Stimulated activated CD4-positive, alpha-beta T cell treated with anti-CD3 and anti-CD28 coated beads, Interleukin-15, amount 100 ng/mL, for 48 hours (primary cell): Measurements from ENCODE around the gene WDR54.

Experiments
- DNase-seq, 2 donors: peaks; one replicate each; pipeline ENCODE4 v3.0.0-alpha.2; 2020; ENCODE audit warnings: low read depth in 2 of 2

Gene WDR54

GRCh38 chr2:74421221-74421870 lies at the start of gene WDR54, which contains the start of gene C2orf81:
Gene WDR54, plus strand, starts transcription at chr2:74421730. Its CDS starts 424 bp downstream, at chr2:74422154.
Gene C2orf81, minus strand, starts transcription at chr2:74421619. Its CDS starts 59 bp downstream, at chr2:74421560.
- DNase-seq, result peak; percentile 89 to 95

GRCh38 chr2:74372674-74373073 lies 48.9 kb upstream of the WDR54 start:
- no peak for DNase-seq

GRCh38 chr2:74373221-74373676 lies 48.3 kb upstream of the WDR54 start:
- DNase-seq, result no peak

GRCh38 chr2:74373985-74374384 lies 47.5 kb upstream of the WDR54 start:
- DNase-seq, result no peak

GRCh38 chr2:74374509-74375205 lies 46.9 kb upstream of the WDR54 start:
- no peak for DNase-seq

GRCh38 chr2:74375838-74376237 lies 45.7 kb upstream of the WDR54 start:
- DNase-seq, result no peak

- DNase-seq, result no peak
These were observed 43.5 kb upstream of the WDR54 start for GRCh38 chr2:74378007-74378406.

GRCh38 chr2:74379851-74380789 lies 41.4 kb upstream of the WDR54 start, which contains the start of gene DCTN1:
Gene DCTN1, minus strand, starts transcription at chr2:74380311. Its CDS starts 274 bp downstream, at chr2:74380037.
- DNase-seq, result no peak

GRCh38 chr2:74381751-74382150 lies 39.8 kb upstream of the WDR54 start:
- DNase-seq, result no peak

GRCh38 chr2:74383254-74383653 lies 38.3 kb upstream of the WDR54 start:
- DNase-seq, result no peak

- DNase-seq, result no peak
These were observed 37.5 kb upstream of the WDR54 start for GRCh38 chr2:74384051-74384450.

- DNase-seq, result no peak
These were observed 36.1 kb upstream of the WDR54 start for GRCh38 chr2:74385396-74385795.

GRCh38 chr2:74387346-74387745 lies 34.2 kb upstream of the WDR54 start:
- DNase-seq, result no peak

GRCh38 chr2:74390606-74391005 lies 30.9 kb upstream of the WDR54 start:
- DNase-seq, result no peak

- no peak for DNase-seq
These were observed 30.3 kb upstream of the WDR54 start for GRCh38 chr2:74391209-74391579.

GRCh38 chr2:74391580-74392448 lies 29.7 kb upstream of the WDR54 start:
- DNase-seq, result peak; percentile 89

GRCh38 chr2:74392449-74392743 lies 29.1 kb upstream of the WDR54 start:
- no peak for DNase-seq

- DNase-seq, result no peak
These were observed 28.0 kb upstream of the WDR54 start for GRCh38 chr2:74393525-74393924.

- no peak for DNase-seq
These were observed 25.4 kb upstream of the WDR54 start for GRCh38 chr2:74396149-74396548.

- DNase-seq, result no peak
These were observed 21.7 kb upstream of the WDR54 start for GRCh38 chr2:74399785-74400184.

GRCh38 chr2:74401891-74402290 lies 19.6 kb upstream of the WDR54 start:
- DNase-seq, result no peak
